K562 (cell line): Measurements from ENCODE around the gene SLA2. TPM values are rescaled to one million over a fixed set of nuclear protein-coding genes. Genes with fewer than 3 reads are reported as not detected.

Source experiments
- ATAC-seq: fragments of 200-7000 bp; cut with Tn5 transposase; 3 replicates; pipeline ENCODE4 v1.9.1; 2020; ENCODE audit warnings: moderate library complexity
- BruUV-seq: library from RNA; stranded (reverse); fragments of 400-500 nt; replicated peaks from 2 replicates; lab custom pipeline; 2021; lab: Mats Ljungman, UMichigan
- CTCF ChIA-PET: fragments of 300-600 bp; formaldehyde crosslinking; extraction: SDS; loops from one replicate; lab custom pipeline; 2021; ENCODE audit warnings: low intra/inter-chr PET ratio; lab: Yijun Ruan, JAX
- POLR2A ChIA-PET: fragments of 300-600, 350-650 bp; sonication (Branson Sonifier 250); formaldehyde crosslinking; extraction: SDS; loops from one replicate; lab custom pipeline; 2021; ENCODE audit warnings: antibody characterized with exemption, inconsistent platforms; lab: Yijun Ruan, JAX
- DNase-seq, 4 experiments: peaks; one replicate each; pipeline versions ENCODE4 v3.0.0 to v3.0.0-alpha.2; 2011 to 2018; ENCODE audit warnings: low spot score in 3 of 4, mixed read lengths in 3 of 4; ENCODE audit errors: extremely low read depth in 1 of 4
- FAIRE-seq: peaks from 2 replicates; lab custom pipeline; 2011; peaks lifted over from hg19 to GRCh38; lab: Jason Lieb, UNC
- H2AFZ ChIP-seq: 2 replicates; pipeline ENCODE4 v1.6.0; 2011; ENCODE audit warnings: low read depth, low read length, control low read depth, inconsistent platforms
- H3K27ac ChIP-seq: fragments of 200-600 bp; 3 replicates; pipeline ENCODE4 v1.8.0; 2011; ENCODE audit warnings: low read depth, mild to moderate bottlenecking, control low read depth, inconsistent platforms, low read length, moderate library complexity, mixed read lengths; ENCODE audit errors: extremely low read depth
- H3K27me3 ChIP-seq, 2 experiments: fragments of 300-600 bp in 1 of 2; 2 replicates in 1 of 2; 3 replicates in 1 of 2; pipeline versions ENCODE4 v1.6.0 to v1.8.0; 2011; ENCODE audit warnings: inconsistent platforms in 2 of 2, low read length in 2 of 2, mild to moderate bottlenecking in 1 of 2, mixed read lengths in 1 of 2, moderate library complexity in 1 of 2; ENCODE audit not compliant: control insufficient read depth in 2 of 2, insufficient read depth in 2 of 2
- H3K36me3 ChIP-seq: fragments of 300-600 bp; 3 replicates; pipeline ENCODE4 v1.8.0; 2011; ENCODE audit warnings: mild to moderate bottlenecking, low read length, inconsistent platforms; ENCODE audit not compliant: control insufficient read depth, insufficient read depth
- H3K4me1 ChIP-seq, 2 experiments: fragments of 200-600 bp in 1 of 2; replicated peaks in 1 of 2; 2 replicates in 1 of 2; 3 replicates in 1 of 2; pipeline versions ENCODE4 v1.5.1 to v1.8.0; 2011; ENCODE audit warnings: inconsistent platforms in 2 of 2, low read length in 2 of 2, mild to moderate bottlenecking in 1 of 2, mixed read lengths in 1 of 2, moderate library complexity in 1 of 2; ENCODE audit not compliant: control insufficient read depth in 2 of 2, insufficient read depth in 2 of 2
- H3K4me2 ChIP-seq: 2 replicates; pipeline ENCODE4 v1.6.1; 2011; ENCODE audit warnings: low read length, control low read depth, inconsistent platforms, mixed read lengths; ENCODE audit not compliant: insufficient read depth
- H3K4me3 ChIP-seq: fragments of 200-600 bp; sonication (generic), shearing (Covaris generic); 2 replicates; pipeline ENCODE4 v1.5.1; 2016; ENCODE audit warnings: control low read depth, inconsistent platforms
- H3K79me2 ChIP-seq: fragments of 200-600 bp; 3 replicates; pipeline ENCODE4 v1.8.0; 2011; ENCODE audit warnings: low read length, inconsistent platforms; ENCODE audit not compliant: control insufficient read depth, insufficient read depth
- H3K9ac ChIP-seq, 2 experiments: 2 replicates each; pipeline versions ENCODE4 v1.6.0 to v1.6.1; 2011; ENCODE audit warnings: low read depth in 2 of 2, low read length in 2 of 2, control low read depth in 1 of 2, inconsistent platforms in 1 of 2, mild to moderate bottlenecking in 1 of 2, mixed read lengths in 1 of 2; ENCODE audit not compliant: insufficient read depth in 1 of 2
- H3K9me1 ChIP-seq: one replicate; pipeline ENCODE4 v1.6.0; 2011; ENCODE audit warnings: inconsistent platforms, mild to moderate bottlenecking, low read length, moderate library complexity; ENCODE audit not compliant: control insufficient read depth, insufficient read depth
- H3K9me3 ChIP-seq: replicated peaks from 2 replicates; pipeline ENCODE4 v1.5.1; 2011; ENCODE audit warnings: low read depth, low read length, inconsistent platforms; ENCODE audit not compliant: control insufficient read depth, insufficient read depth
- H4K20me1 ChIP-seq: replicated peaks from 2 replicates; pipeline ENCODE4 v1.6.1; 2011; ENCODE audit warnings: low read length, inconsistent platforms, mixed read lengths; ENCODE audit not compliant: control insufficient read depth, insufficient read depth
- BACH1 ChIP-seq: fragments of 200-800 bp; sonication (Bioruptor generic); IDR thresholded peaks from 2 replicates; pipeline ENCODE4 v1.6.1; 2016; ENCODE audit warnings: missing genetic modification characterization, missing compliant biosample characterization
- BCOR ChIP-seq: fragments of 450-650 bp; IDR thresholded peaks from 2 replicates; pipeline ENCODE4 v1.6.1; 2016
- BRCA1 ChIP-seq, 2 experiments: fragments of 450-650 bp in 1 of 2; sonication (generic) in 1 of 2; formaldehyde crosslinking in 1 of 2; IDR thresholded peaks; 2 replicates each; pipeline versions ENCODE4 v1.5.0 to v1.6.1; 2017 to 2020; ENCODE audit warnings: mild to moderate bottlenecking in 1 of 2, missing genetic modification reagents in 1 of 2
- ETV5 ChIP-seq: sonication (generic); formaldehyde crosslinking; IDR thresholded peaks from 2 replicates; pipeline ENCODE4 v1.4.0; 2020; ENCODE audit warnings: low read depth, mild to moderate bottlenecking, missing genetic modification reagents
- HDAC2 ChIP-seq: fragments of 450-650 bp; IDR thresholded peaks from 2 replicates; pipeline ENCODE4 v1.6.1; 2016; ENCODE audit warnings: mild to moderate bottlenecking
- NFE2 ChIP-seq: IDR thresholded peaks from 2 replicates; pipeline ENCODE4 v1.6.1; 2014; ENCODE audit warnings: antibody characterized with exemption, low read depth
- NFRKB ChIP-seq: fragments of 450-650 bp; IDR thresholded peaks from 2 replicates; pipeline ENCODE4 v1.6.1; 2016; ENCODE audit warnings: low read depth
- NRF1 ChIP-seq, 2 experiments: fragments of 450-650 bp; IDR thresholded peaks in 1 of 2; conservative IDR thresholded peaks in 1 of 2; 2 replicates each; pipeline ENCODE4 v1.6.1; 2014; ENCODE audit warnings: mild to moderate bottlenecking in 2 of 2
- SNIP1 ChIP-seq: fragments of 450-650 bp; IDR thresholded peaks from 2 replicates; pipeline ENCODE4 v1.7.1; 2017; ENCODE audit warnings: low read depth, mild to moderate bottlenecking
- ZNF24 ChIP-seq: fragments of 450-650 bp; IDR thresholded peaks from 2 replicates; pipeline ENCODE4 v1.6.1; 2016
- ZNF696 ChIP-seq: fragments of 250-450 bp; sonication (Bioruptor Pico); conservative IDR thresholded peaks from 2 replicates; pipeline ENCODE4 v1.4.0; 2020; ENCODE audit warnings: mild to moderate bottlenecking, moderate library complexity
- WGBS: fragments of 100-300 bp; shearing (Covaris generic); methylation state at CpG from one replicate; pipeline ENCODE4 v1.1.6; 2016; ENCODE audit warnings: low coverage, mixed read lengths; ENCODE audit not compliant: insufficient coverage; ENCODE audit errors: missing lambda C conversion rate; 5-methylcytosine and 5-hydroxymethylcytosine counted together
- in situ Hi-C: fragments of 300-500 bp; cut with MboI; formaldehyde crosslinking; loops from 4 replicates; pipeline ENCODE4 v1.15.0; 2018; ENCODE audit warnings: inconsistent platforms, mixed read lengths
- intact Hi-C: fragments of 100-400 bp; cut with micrococcal nuclease; formaldehyde crosslinking; loops from 2 replicates; pipeline ENCODE4 v1.14.2; 2022
- polyA plus RNA-seq, 8 experiments: library from polyadenylated mRNA; depleted of rRNA in 4 of 8; stranded (reverse) in 5 of 8; unstranded in 3 of 8; fragments of >200 nt; fragmentation: Nextera tagmentation in 2 of 8; fragmentation: Illumina TruSeq in 1 of 8; extraction: Ambion mirVana in 2 of 8; extraction: Trizol in 1 of 8; gene quantifications; 2 replicates each; pipeline versions ENCODE4 v1.2.1 to v1.2.3, GENCODE V29; 2011 to 2014; ENCODE audit warnings: inconsistent platforms in 1 of 8, missing spikeins in 1 of 8
- total RNA-seq, 7 experiments: library from RNA; depleted of rRNA in 6 of 7; stranded (reverse); fragments of >200 nt in 6 of 7; fragmentation: Illumina TruSeq in 2 of 7; extraction: Trizol in 2 of 7; gene quantifications; 2 replicates each; pipeline versions ENCODE4 v1.2.1 to v1.2.3, GENCODE V29; 2011 to 2021; ENCODE audit warnings: low replicate concordance in 1 of 7
- TF ChIP-seq, protein P1 (sequence below): fragments of 250-450 bp; sonication (Bioruptor Pico); IDR thresholded peaks from 2 replicates; pipeline ENCODE4 v1.9.0; 2021; ENCODE audit warnings: mild to moderate bottlenecking
- TF ChIP-seq, protein P2 (sequence below): fragments of 250-450 bp; sonication (Bioruptor Pico); IDR thresholded peaks from 2 replicates; pipeline ENCODE4 v1.4.0; 2020

Gene SLA2
- total and polyA plus RNA-seq, 9 of the 15 experiments (the other 6 are each of a cell fraction or from before 2014, with no cell fraction given), result 0.07 TPM; not detected in 7

GRCh38 chr20:36687850-36688249 lies 41.9 kb upstream of the SLA2 start:
- H3K27me3 ChIP-seq, result no peaks in the 10 kb centered on the region
- H3K36me3 ChIP-seq, result peaks cover 16% of the 10 kb centered on the region; the same call in 2 of the 3 replicates
- no peak overlapping the region for H3K4me3 ChIP-seq
- no peaks in the 10 kb centered on the region; a peak in 1 of 5 replicates for H3K4me1 ChIP-seq
- no peak overlapping the region for H2AFZ ChIP-seq
- H3K9me1 ChIP-seq, result no peaks in the 10 kb centered on the region
- WGBS, result 76% methylated on average over 3 of the region's 3 CpGs
- H3K79me2 ChIP-seq, result no peaks in the 10 kb centered on the region
- CTCF ChIA-PET, result interaction anchor here (0.6 kb wide), 1 partner anchor 18 kb away, joined by 4 read pairs; no protein-coding TSS in a partner anchor
- no peak overlapping the region for H3K27ac ChIP-seq
- in situ Hi-C loops, result no loop called here
- FAIRE-seq, result no peak
- no TSS peak for BruUV-seq
- TF ChIP-seq ZNF24 (no peak), HDAC2 (no peak), NFRKB (no peak), BRCA1 (IDR thresholded peaks at IDR 0.05) (no peak), BRCA1 (CRISPR knock-in tag; IDR thresholded peaks at IDR 0.05) (no peak), NFE2 (no peak), ETV5 (CRISPR knock-in tag) (no peak), NRF1 (conservative IDR thresholded peaks at IDR 0.05 in 1 of 2, IDR thresholded peaks at IDR 0.05 in 1 of 2) (no peak), ZNF696 (no peak), BACH1 (tag) (no peak), SNIP1 (no peak), BCOR (no peak)
- TF ChIP-seq, protein P1, sequence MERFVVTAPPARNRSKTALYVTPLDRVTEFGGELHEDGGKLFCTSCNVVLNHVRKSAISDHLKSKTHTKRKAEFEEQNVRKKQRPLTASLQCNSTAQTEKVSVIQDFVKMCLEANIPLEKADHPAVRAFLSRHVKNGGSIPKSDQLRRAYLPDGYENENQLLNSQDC, result no peak
- TF ChIP-seq, protein P2, sequence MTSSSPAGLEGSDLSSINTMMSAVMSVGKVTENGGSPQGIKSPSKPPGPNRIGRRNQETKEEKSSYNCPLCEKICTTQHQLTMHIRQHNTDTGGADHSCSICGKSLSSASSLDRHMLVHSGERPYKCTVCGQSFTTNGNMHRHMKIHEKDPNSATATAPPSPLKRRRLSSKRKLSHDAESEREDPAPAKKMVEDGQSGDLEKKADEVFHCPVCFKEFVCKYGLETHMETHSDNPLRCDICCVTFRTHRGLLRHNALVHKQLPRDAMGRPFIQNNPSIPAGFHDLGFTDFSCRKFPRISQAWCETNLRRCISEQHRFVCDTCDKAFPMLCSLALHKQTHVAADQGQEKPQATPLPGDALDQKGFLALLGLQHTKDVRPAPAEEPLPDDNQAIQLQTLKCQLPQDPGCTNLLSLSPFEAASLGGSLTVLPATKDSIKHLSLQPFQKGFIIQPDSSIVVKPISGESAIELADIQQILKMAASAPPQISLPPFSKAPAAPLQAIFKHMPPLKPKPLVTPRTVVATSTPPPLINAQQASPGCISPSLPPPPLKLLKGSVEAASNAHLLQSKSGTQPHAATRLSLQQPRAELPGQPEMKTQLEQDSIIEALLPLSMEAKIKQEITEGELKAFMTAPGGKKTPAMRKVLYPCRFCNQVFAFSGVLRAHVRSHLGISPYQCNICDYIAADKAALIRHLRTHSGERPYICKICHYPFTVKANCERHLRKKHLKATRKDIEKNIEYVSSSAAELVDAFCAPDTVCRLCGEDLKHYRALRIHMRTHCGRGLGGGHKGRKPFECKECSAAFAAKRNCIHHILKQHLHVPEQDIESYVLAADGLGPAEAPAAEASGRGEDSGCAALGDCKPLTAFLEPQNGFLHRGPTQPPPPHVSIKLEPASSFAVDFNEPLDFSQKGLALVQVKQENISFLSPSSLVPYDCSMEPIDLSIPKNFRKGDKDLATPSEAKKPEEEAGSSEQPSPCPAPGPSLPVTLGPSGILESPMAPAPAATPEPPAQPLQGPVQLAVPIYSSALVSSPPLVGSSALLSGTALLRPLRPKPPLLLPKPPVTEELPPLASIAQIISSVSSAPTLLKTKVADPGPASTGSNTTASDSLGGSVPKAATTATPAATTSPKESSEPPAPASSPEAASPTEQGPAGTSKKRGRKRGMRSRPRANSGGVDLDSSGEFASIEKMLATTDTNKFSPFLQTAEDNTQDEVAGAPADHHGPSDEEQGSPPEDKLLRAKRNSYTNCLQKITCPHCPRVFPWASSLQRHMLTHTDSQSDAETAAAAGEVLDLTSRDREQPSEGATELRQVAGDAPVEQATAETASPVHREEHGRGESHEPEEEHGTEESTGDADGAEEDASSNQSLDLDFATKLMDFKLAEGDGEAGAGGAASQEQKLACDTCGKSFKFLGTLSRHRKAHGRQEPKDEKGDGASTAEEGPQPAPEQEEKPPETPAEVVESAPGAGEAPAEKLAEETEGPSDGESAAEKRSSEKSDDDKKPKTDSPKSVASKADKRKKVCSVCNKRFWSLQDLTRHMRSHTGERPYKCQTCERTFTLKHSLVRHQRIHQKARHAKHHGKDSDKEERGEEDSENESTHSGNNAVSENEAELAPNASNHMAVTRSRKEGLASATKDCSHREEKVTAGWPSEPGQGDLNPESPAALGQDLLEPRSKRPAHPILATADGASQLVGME (CRISPR knock-in tag), result no peak
- TF ChIP-seq, all 486 proteins: peak for 0
- no peaks in the 10 kb centered on the region for H3K9me3 ChIP-seq
- DNase-seq (no peak), ATAC-seq (no peak)
- H3K4me2 ChIP-seq, result no peak overlapping the region
- no peak overlapping the region for H3K9ac ChIP-seq
- POLR2A ChIA-PET, result no interaction called here
- H4K20me1 ChIP-seq, result no peaks in the 10 kb centered on the region
- intact Hi-C loops, result no loop called here
